Astrocyte of the cerebellum (primary cell): ENCODE measurements around the gene DOCK2.

Experiments used
- DNase-seq: peaks from one replicate; pipeline ENCODE4 v3.0.0-alpha.2; 2011; ENCODE audit warnings: low read depth
- H3K4me3 ChIP-seq: 2 replicates; pipeline ENCODE4 v1.5.1; 2011; ENCODE audit warnings: mild to moderate bottlenecking, low read depth, low read length, moderate library complexity
- CTCF ChIP-seq: IDR thresholded peaks from 2 replicates; pipeline ENCODE4 v1.5.1; 2012; ENCODE audit warnings: low read length, low read depth, moderate library complexity, mild to moderate bottlenecking; ENCODE audit errors: missing control alignments
- in situ Hi-C: cut with HindIII; loops from 2 replicates; pipeline ENCODE4 v1.10.0; 2017; ENCODE audit warnings: low sequenced_read_pairs

DOCK2 gene

GRCh38 chr5:169667896-169668674, 31.0 kb downstream of the DOCK2 start:
- in situ Hi-C loops, result no loop called here
- no peak overlapping the region for H3K4me3 ChIP-seq
- no peak for DNase-seq
- TF ChIP-seq CTCF, result no peak

GRCh38 chr5:169668732-169669131, 31.7 kb downstream of the DOCK2 start:
- DNase-seq, result no peak
- peak; percentile 3 for TF ChIP-seq CTCF
- no peak overlapping the region for H3K4me3 ChIP-seq
- in situ Hi-C loops, result no loop called here

GRCh38 chr5:169670769-169671525, 33.9 kb downstream of the DOCK2 start:
- TF ChIP-seq CTCF, result no peak
- in situ Hi-C loops, result no loop called here
- no peak overlapping the region for H3K4me3 ChIP-seq
- no peak for DNase-seq

- in situ Hi-C loops, result no loop called here
- no peak for DNase-seq
- TF ChIP-seq CTCF, result no peak
- H3K4me3 ChIP-seq, result no peak overlapping the region
Measured at GRCh38 chr5:169682026-169682425, 45.0 kb downstream of the DOCK2 start.

GRCh38 chr5:169686137-169686536, 49.1 kb downstream of the DOCK2 start:
- DNase-seq, result no peak
- in situ Hi-C loops, result no loop called here
- TF ChIP-seq CTCF, result no peak
- no peak overlapping the region for H3K4me3 ChIP-seq

- DNase-seq, result no peak
- in situ Hi-C loops, result no loop called here
- no peak overlapping the region for H3K4me3 ChIP-seq
- TF ChIP-seq CTCF, result no peak
Measured at GRCh38 chr5:169688106-169688505, 51.0 kb downstream of the DOCK2 start.
